Endothelial cell of umbilical vein (primary cell): ENCODE measurements around the gene BMX. TPM values are rescaled to one million over a fixed set of nuclear protein-coding genes. Genes with fewer than 3 reads are reported as not detected.

Experiments used
- BruUV-seq: library from RNA; stranded (reverse); fragments of 400-500 nt; replicated peaks from 2 replicates; lab custom pipeline; 2021; lab: Mats Ljungman, UMichigan
- CTCF ChIA-PET: fragments of 300-600, 350-600 bp; sonication (Branson Sonifier 250); formaldehyde crosslinking; loops from one replicate; lab custom pipeline; 2021; ENCODE audit warnings: antibody characterized with exemption, inconsistent platforms; lab: Charles Lee
- POLR2A ChIA-PET: fragments of 300-600, 350-600 bp; sonication (Branson Sonifier 250); formaldehyde crosslinking; loops from one replicate; lab custom pipeline; 2021; ENCODE audit warnings: antibody characterized with exemption, inconsistent platforms; lab: Charles Lee
- DNase-seq: peaks from one replicate; pipeline ENCODE4 v3.0.0-alpha.2; 2011; ENCODE audit warnings: low read depth, low spot score
- FAIRE-seq: peaks from 2 replicates; lab custom pipeline; 2011; peaks lifted over from hg19 to GRCh38; lab: Jason Lieb, UNC
- H2AFZ ChIP-seq: 2 replicates; pipeline ENCODE4 v1.6.0; 2012; ENCODE audit warnings: low read depth, low read length, control low read depth, inconsistent platforms
- H3K27ac ChIP-seq: 2 replicates; pipeline ENCODE4 v1.5.1; 2011; ENCODE audit warnings: low read depth, mild to moderate bottlenecking, control low read depth, low read length, moderate library complexity; ENCODE audit not compliant: insufficient read depth
- H3K27me3 ChIP-seq, 2 experiments: 2 replicates each; pipeline versions ENCODE4 v1.6.0 to v1.6.1; 2011; ENCODE audit warnings: low read length in 2 of 2, mixed read lengths in 1 of 2; ENCODE audit not compliant: control insufficient read depth in 2 of 2, insufficient read depth in 2 of 2
- H3K36me3 ChIP-seq, 2 experiments: 2 replicates in 1 of 2; 3 replicates in 1 of 2; pipeline ENCODE4 v1.5.1; 2011; ENCODE audit warnings: low read length in 2 of 2, mild to moderate bottlenecking in 1 of 2, moderate library complexity in 1 of 2; ENCODE audit not compliant: control insufficient read depth in 2 of 2, insufficient read depth in 2 of 2; ENCODE audit errors: extremely low read depth in 1 of 2
- H3K4me1 ChIP-seq: 3 replicates; pipeline ENCODE4 v1.5.1; 2011; ENCODE audit warnings: mild to moderate bottlenecking, low read length; ENCODE audit not compliant: control insufficient read depth, insufficient read depth; ENCODE audit errors: extremely low read depth
- H3K4me2 ChIP-seq: 2 replicates; pipeline ENCODE4 v1.6.1; 2011; ENCODE audit warnings: low read length, control low read depth, mixed read lengths; ENCODE audit not compliant: insufficient read depth
- H3K4me3 ChIP-seq, 3 experiments: fragments of 200-600 bp in 1 of 3; sonication (generic), shearing (Covaris generic) in 1 of 3; replicated peaks in 1 of 3; 2 replicates each; pipeline ENCODE4 v1.5.1; 2011 to 2016; ENCODE audit warnings: control low read depth in 3 of 3, low read length in 3 of 3, mild to moderate bottlenecking in 2 of 3, inconsistent platforms in 1 of 3, low read depth in 1 of 3, moderate library complexity in 1 of 3; ENCODE audit not compliant: insufficient read depth in 1 of 3
- H3K79me2 ChIP-seq: 2 replicates; pipeline ENCODE4 v1.6.0; 2012; ENCODE audit warnings: low read length, inconsistent platforms; ENCODE audit not compliant: control insufficient read depth, insufficient read depth
- H3K9ac ChIP-seq: replicated peaks from 2 replicates; pipeline ENCODE3; 2011; ENCODE audit warnings: low read length, control low read depth; ENCODE audit not compliant: insufficient read depth; ENCODE audit errors: extremely low read depth
- H3K9me1 ChIP-seq: replicated peaks from 3 replicates; pipeline ENCODE4 v1.6.0; 2011; ENCODE audit warnings: mild to moderate bottlenecking, low read length; ENCODE audit not compliant: control insufficient read depth, insufficient read depth; ENCODE audit errors: extremely low read depth
- H3K9me3 ChIP-seq: replicated peaks from 2 replicates; pipeline ENCODE4 v1.5.1; 2012; ENCODE audit warnings: low read length, inconsistent platforms; ENCODE audit not compliant: control insufficient read depth, insufficient read depth
- H4K20me1 ChIP-seq: replicated peaks from 2 replicates; pipeline ENCODE3; 2011; ENCODE audit warnings: mild to moderate bottlenecking, low read length; ENCODE audit not compliant: control insufficient read depth, insufficient read depth; ENCODE audit errors: extremely low read depth
- CTCF ChIP-seq, 2 donors: IDR thresholded peaks; 1 replicate in 1 of 2; 2 replicates in 1 of 2; pipeline ENCODE4 v1.5.1; 2011; ENCODE audit warnings: low read length in 2 of 2, mild to moderate bottlenecking in 2 of 2, moderate library complexity in 2 of 2, control low read depth in 1 of 2, inconsistent platforms in 1 of 2, low read depth in 1 of 2; ENCODE audit not compliant: insufficient read depth in 1 of 2; ENCODE audit errors: extremely low read depth in 1 of 2
- EZH2 ChIP-seq: IDR thresholded peaks from 2 replicates; pipeline ENCODE4 v1.6.1; 2012; ENCODE audit warnings: borderline replicate concordance, low read depth, mild to moderate bottlenecking, moderate library complexity, low read length, inconsistent platforms; ENCODE audit not compliant: severe bottlenecking
- FOS ChIP-seq: IDR thresholded peaks from 2 replicates; pipeline ENCODE4 v1.6.1; 2011; ENCODE audit warnings: mild to moderate bottlenecking, low read length, moderate library complexity, borderline replicate concordance; ENCODE audit not compliant: insufficient read depth
- GATA2 ChIP-seq: IDR thresholded peaks from 2 replicates; pipeline ENCODE4 v1.7.0; 2011; ENCODE audit warnings: low read depth, mild to moderate bottlenecking, moderate library complexity, mixed read lengths, low read length; ENCODE audit not compliant: insufficient read length, insufficient read depth
- JUN ChIP-seq: IDR thresholded peaks from 2 replicates; pipeline ENCODE4 v1.6.1; 2011; ENCODE audit warnings: borderline replicate concordance, low read depth; ENCODE audit not compliant: insufficient read length, insufficient read depth
- MYC ChIP-seq: IDR thresholded peaks from one replicate; pipeline ENCODE4 v1.6.1; 2011; ENCODE audit warnings: mild to moderate bottlenecking, low read depth, low read length
- POLR2A ChIP-seq: IDR thresholded peaks from 2 replicates; pipeline ENCODE4 v1.6.1; 2012; ENCODE audit warnings: low read depth, mild to moderate bottlenecking, control low read depth, low read length
- POLR2AphosphoS5 ChIP-seq: IDR thresholded peaks from 2 replicates; pipeline ENCODE4 v1.6.1; 2012; ENCODE audit warnings: low read depth, mild to moderate bottlenecking, control low read depth, low read length, moderate library complexity; ENCODE audit not compliant: insufficient read depth
- dilution Hi-C: fragments of 300-500 bp; cut with MboI; formaldehyde crosslinking; loops from one replicate; pipeline ENCODE4 v1.15.0; 2019; ENCODE audit warnings: low sequenced_read_pairs; ENCODE audit not compliant: extremely low pct_ligation_motif_present
- intact Hi-C: fragments of 100-400 bp; cut with micrococcal nuclease; formaldehyde crosslinking; loops from one replicate; pipeline ENCODE4 v1.10.0; 2022
- polyA plus RNA-seq, 4 experiments: library from polyadenylated mRNA; depleted of rRNA in 3 of 4; stranded (reverse) in 3 of 4; unstranded in 1 of 4; fragments of >200 nt; gene quantifications; 2 replicates each; pipeline versions ENCODE4 v1.2.1 to v1.2.3, GENCODE V29; 2011 to 2012; ENCODE audit warnings: missing spikeins in 1 of 4
- total RNA-seq: library from RNA; stranded (reverse); gene quantifications from 2 replicates; pipeline ENCODE4 v1.2.3, GENCODE V29; 2021

BMX gene
- total and polyA plus RNA-seq, 2 donors (not counting 3 experiments of a cell fraction or from before 2014, with no cell fraction given) = 49.8 to 105 TPM

- FAIRE-seq (no peak), DNase-seq (no peak)
- POLR2A ChIA-PET = no interaction called here
- Histone ChIP-seq H3K79me2 (no peaks in the 10 kb centered on the region), H2AFZ (no peak overlapping the region), H3K36me3 (no peaks in the 10 kb centered on the region), H3K4me1 (peaks cover 24% of the 10 kb centered on the region), H3K27ac (no peak overlapping the region), H3K9me3 (no peaks in the 10 kb centered on the region), H3K9ac (no peak overlapping the region), H4K20me1 (no peaks in the 10 kb centered on the region), H3K27me3 (no peaks in the 10 kb centered on the region), H3K4me2 (no peak overlapping the region), H3K9me1 (no peaks in the 10 kb centered on the region), H3K4me3 (no peak overlapping the region)
- intact Hi-C loops = no loop called here
- CTCF ChIA-PET = interaction anchor here (1.1 to 2.7 kb wide), 2 partner anchors 70 to 213 kb away, joined by 3 to 22 read pairs; partner anchors contain the start of gene PIR
- TF ChIP-seq FOS (no peak), GATA2 (no peak), POLR2A (no peak), POLR2AphosphoS5 (no peak), MYC (no peak), JUN (no peak), EZH2 (no peak)
- dilution Hi-C loops = no loop called here
- BruUV-seq = no TSS peak
Measured at GRCh38 chrX:15563056-15563455, 62.4 kb downstream of the BMX start.

GRCh38 chrX:15564981-15565579 lies 64.5 kb downstream of the BMX start:
- Histone ChIP-seq H3K27me3 (no peaks in the 10 kb centered on the region), H3K36me3 (no peaks in the 10 kb centered on the region), H4K20me1 (no peaks in the 10 kb centered on the region), H3K9me3 (no peaks in the 10 kb centered on the region), H3K9ac (no peak overlapping the region), H3K4me1 (peaks cover 24% of the 10 kb centered on the region), H3K27ac (peak overlapping the region; percentile 32), H3K79me2 (no peaks in the 10 kb centered on the region), H2AFZ (no peak overlapping the region), H3K4me2 (peak overlapping the region; percentile 35), H3K4me3 (no peak overlapping the region), H3K9me1 (no peaks in the 10 kb centered on the region)
- dilution Hi-C loops = no loop called here
- ChIA-PET POLR2A (interaction anchor here (1.3 kb wide), 1 partner anchor 65 kb away, joined by 6 read pairs; the partner anchor contains the start of gene BMX), CTCF (interaction anchor here (0.6 to 2.7 kb wide), 16 partner anchors 11 to 215 kb away, joined by 3 to 22 read pairs (median 5); partner anchors contain the start of genes BMX and PIR)
- TF ChIP-seq JUN = no peak
- TF ChIP-seq GATA2 = peak; percentile 51
- TF ChIP-seq FOS = peak; percentile 37
- TF ChIP-seq POLR2AphosphoS5 = peak; percentile 27
- peak; percentile 51 to 53 for TF ChIP-seq CTCF (IDR thresholded peaks at IDR 0.05; ENCODE audit: extremely low read depth in 1 of 2, insufficient read depth in 1 of 2, low read depth in 1 of 2, low read length in 2 of 2)
- no peak for TF ChIP-seq POLR2A
- intact Hi-C loops = loop anchor here (1.0 to 2.0 kb wide), 5 partner anchors 40 to 216 kb away; partner anchors contain the start of gene PIR
- no TSS peak for BruUV-seq
- DNase-seq = peak; percentile 87
- peak; percentile 78 for FAIRE-seq
